IMR-90 (cell line): Measurements from ENCODE around the gene MTCL3.

Experiments used
- ATAC-seq: fragments of 200-7000 bp; cut with Tn5 transposase; 2 replicates; pipeline ENCODE4 v1.9.1; 2020; ENCODE audit warnings: low read depth, mild to moderate bottlenecking, moderate library complexity
- BruUV-seq: library from RNA; stranded (reverse); fragments of 400-500 nt; replicated peaks from 2 replicates; lab custom pipeline; 2021; lab: Mats Ljungman, UMichigan
- CTCF ChIA-PET: fragments of 300-600 bp; formaldehyde crosslinking; extraction: SDS; loops from one replicate; lab custom pipeline; 2021; ENCODE audit warnings: antibody characterized with exemption; lab: Yijun Ruan, JAX
- POLR2A ChIA-PET: fragments of 300-600 bp; sonication (Branson Sonifier 250); formaldehyde crosslinking; loops from one replicate; lab custom pipeline; 2022; ENCODE audit warnings: antibody characterized with exemption; ENCODE audit not compliant: unreplicated experiment; lab: Charles Lee
- DNase-seq: peaks from one replicate; pipeline ENCODE4 v3.0.0; 2013
- H2AFZ ChIP-seq: replicated peaks from 2 replicates; pipeline ENCODE3; 2013; ENCODE audit warnings: low read length, mild to moderate bottlenecking; ENCODE audit not compliant: poor library complexity
- H2AK5ac ChIP-seq: 2 replicates; pipeline ENCODE4 v1.6.1; 2013; ENCODE audit warnings: low read depth, low read length, inconsistent platforms
- H2AK9ac ChIP-seq: replicated peaks from 2 replicates; pipeline ENCODE3; 2013; ENCODE audit warnings: mild to moderate bottlenecking, low read depth, low read length, moderate library complexity; ENCODE audit not compliant: poor library complexity
- H2BK120ac ChIP-seq: 2 replicates; pipeline ENCODE4 v1.6.1; 2013; ENCODE audit warnings: low read depth, low read length, inconsistent platforms
- H2BK15ac ChIP-seq: 3 replicates; pipeline ENCODE4 v1.6.1; 2013; ENCODE audit warnings: low read depth, low read length, inconsistent platforms
- H2BK20ac ChIP-seq: 2 replicates; pipeline ENCODE4 v1.6.1; 2013; ENCODE audit warnings: low read depth, mild to moderate bottlenecking, inconsistent platforms, low read length, moderate library complexity
- H2BK5ac ChIP-seq: 2 replicates; pipeline ENCODE4 v1.6.1; 2013; ENCODE audit warnings: mild to moderate bottlenecking, low read depth, low read length, inconsistent platforms; ENCODE audit not compliant: poor library complexity, severe bottlenecking
- H3K14ac ChIP-seq: replicated peaks from 2 replicates; pipeline ENCODE4 v1.6.1; 2013; ENCODE audit warnings: low read depth, low read length, inconsistent platforms
- H3K18ac ChIP-seq: 2 replicates; pipeline ENCODE4 v1.6.1; 2013; ENCODE audit warnings: low read depth, low read length, control low read depth
- H3K23ac ChIP-seq: 2 replicates; pipeline ENCODE4 v1.6.1; 2013; ENCODE audit warnings: low read depth, low read length, inconsistent platforms
- H3K27ac ChIP-seq: 2 replicates; pipeline ENCODE4 v1.5.1; 2013; ENCODE audit warnings: mild to moderate bottlenecking, control low read depth, low read length; ENCODE audit not compliant: insufficient read depth
- H3K27me3 ChIP-seq: 2 replicates; pipeline ENCODE4 v1.6.1; 2013; ENCODE audit warnings: low read length; ENCODE audit not compliant: control insufficient read depth, insufficient read depth
- H3K36me3 ChIP-seq: 2 replicates; pipeline ENCODE4 v1.6.1; 2013; ENCODE audit warnings: low read length, mixed read lengths; ENCODE audit not compliant: control insufficient read depth, insufficient read depth
- H3K4ac ChIP-seq: 2 replicates; pipeline ENCODE4 v1.6.1; 2013; ENCODE audit warnings: low read depth, low read length, inconsistent platforms
- H3K4me1 ChIP-seq: 2 replicates; pipeline ENCODE4 v1.6.1; 2013; ENCODE audit warnings: low read length, mixed read lengths; ENCODE audit not compliant: control insufficient read depth, insufficient read depth
- H3K4me2 ChIP-seq: 2 replicates; pipeline ENCODE4 v1.6.1; 2013; ENCODE audit warnings: low read depth, mild to moderate bottlenecking, control low read depth, low read length, moderate library complexity
- H3K4me3 ChIP-seq: 2 replicates; pipeline ENCODE4 v1.5.1; 2013; ENCODE audit warnings: low read depth, mild to moderate bottlenecking, control low read depth, low read length, moderate library complexity; ENCODE audit not compliant: insufficient read depth
- H3K56ac ChIP-seq: 2 replicates; pipeline ENCODE4 v1.6.1; 2013; ENCODE audit warnings: low read length, inconsistent platforms; ENCODE audit not compliant: insufficient read depth; ENCODE audit errors: extremely low read depth
- H3K79me1 ChIP-seq, 2 experiments: 2 replicates each; pipeline ENCODE4 v1.6.1; 2013; ENCODE audit warnings: low read length in 2 of 2, inconsistent platforms in 1 of 2, low read depth in 1 of 2
- H3K9ac ChIP-seq: 2 replicates; pipeline ENCODE4 v1.6.1; 2013; ENCODE audit warnings: low read depth, low read length, control low read depth
- H3K9me1 ChIP-seq: 2 replicates; pipeline ENCODE4 v1.6.1; 2013; ENCODE audit warnings: low read length, inconsistent platforms; ENCODE audit not compliant: insufficient read depth
- H3K9me3 ChIP-seq: 2 replicates; pipeline ENCODE4 v1.6.1; 2013; ENCODE audit warnings: low read length; ENCODE audit not compliant: control insufficient read depth, insufficient read depth
- H4K20me1 ChIP-seq: 2 replicates; pipeline ENCODE4 v1.6.1; 2013; ENCODE audit warnings: low read length, inconsistent platforms; ENCODE audit not compliant: insufficient read depth
- H4K5ac ChIP-seq: 2 replicates; pipeline ENCODE4 v1.6.1; 2013; ENCODE audit warnings: mild to moderate bottlenecking, low read depth, low read length, control low read depth
- H4K8ac ChIP-seq, 2 experiments: 2 replicates each; pipeline ENCODE4 v1.6.1; 2013; ENCODE audit warnings: low read depth in 2 of 2, low read length in 2 of 2, control low read depth in 1 of 2, inconsistent platforms in 1 of 2
- H4K91ac ChIP-seq: 2 replicates; pipeline ENCODE4 v1.6.1; 2013; ENCODE audit warnings: low read depth, low read length, inconsistent platforms; ENCODE audit not compliant: insufficient read depth
- BHLHE40 ChIP-seq: fragments of 150-350 bp; IDR thresholded peaks from 2 replicates; pipeline ENCODE4 v1.6.1; 2016; ENCODE audit warnings: mild to moderate bottlenecking, low read depth, low read length
- CTCF ChIP-seq: conservative IDR thresholded peaks from 2 replicates; pipeline ENCODE4 v1.5.1; 2012; ENCODE audit warnings: mild to moderate bottlenecking, low read depth, low read length, improper control_type of control experiment
- MAFK ChIP-seq: IDR thresholded peaks from 2 replicates; pipeline ENCODE4 v1.6.1; 2012; ENCODE audit warnings: low read depth, low read length, improper control_type of control experiment
- MXI1 ChIP-seq: IDR thresholded peaks from 2 replicates; pipeline ENCODE4 v1.6.1; 2012; ENCODE audit warnings: low read depth, mild to moderate bottlenecking, low read length, moderate library complexity, borderline replicate concordance
- RCOR1 ChIP-seq: IDR thresholded peaks from 2 replicates; pipeline ENCODE4 v1.6.1; 2012; ENCODE audit warnings: mild to moderate bottlenecking, low read length, improper control_type of control experiment; ENCODE audit not compliant: insufficient replicate concordance
- RFX5 ChIP-seq: IDR thresholded peaks from 2 replicates; pipeline ENCODE4 v1.8.0; 2012; ENCODE audit warnings: low read depth, mild to moderate bottlenecking, low read length, moderate library complexity
- SMC3 ChIP-seq: fragments of 150-350 bp; IDR thresholded peaks from 2 replicates; pipeline ENCODE4 v1.6.1; 2016; ENCODE audit warnings: low read depth, mild to moderate bottlenecking, antibody characterized with exemption, low read length, moderate library complexity
- USF2 ChIP-seq: fragments of 150-350 bp; IDR thresholded peaks from 2 replicates; pipeline ENCODE4 v1.6.1; 2017; ENCODE audit warnings: mild to moderate bottlenecking, antibody characterized with exemption, low read length, low read depth
- WGBS, 2 experiments: methylation state at CpG; one replicate each; pipeline versions ENCODE4 v1.1.5 to v1.1.7; 2013; ENCODE audit warnings: missing lambda C conversion rate in 2 of 2; ENCODE audit not compliant: insufficient read length in 1 of 2; ENCODE audit errors: extremely low coverage in 2 of 2; 5-methylcytosine and 5-hydroxymethylcytosine counted together
- dilution Hi-C: fragments of 300-500 bp; cut with HindIII; formaldehyde crosslinking; loops from one replicate; pipeline ENCODE4 v1.14.3; 2018; ENCODE audit warnings: low sequenced_read_pairs; ENCODE audit not compliant: unreplicated experiment
- in situ Hi-C: fragments of 300-500 bp; cut with MboI; formaldehyde crosslinking; loops from 3 replicates; pipeline ENCODE4 v1.14.3; 2019; ENCODE audit warnings: low sequenced_read_pairs, inconsistent platforms, mixed read lengths
- intact Hi-C: fragments of 100-400 bp; cut with micrococcal nuclease; formaldehyde crosslinking; loops from 2 replicates; pipeline ENCODE4 v1.10.0; 2022

The MTCL3 gene

DNA sequence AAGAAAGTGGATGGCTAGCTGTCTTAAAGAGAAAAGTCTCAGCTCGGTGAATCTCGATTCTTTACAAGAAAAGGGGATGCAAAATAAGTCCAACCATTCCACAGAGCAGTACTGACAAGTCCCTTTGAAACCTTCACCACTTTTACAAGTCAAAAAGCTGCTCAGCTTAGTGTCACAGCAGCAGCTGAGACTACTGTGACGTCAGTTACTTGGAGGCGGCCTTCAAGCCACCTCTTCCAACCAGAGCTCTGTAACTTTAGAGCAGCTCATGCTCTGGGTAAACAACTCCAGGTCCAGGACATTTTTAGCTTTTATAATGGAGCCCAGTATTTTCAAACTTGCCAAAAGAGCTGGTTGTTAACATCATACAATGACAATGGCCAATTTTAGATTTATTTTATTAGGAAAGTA is 59.9 kb downstream of the MTCL3 start, which contains the start of gene KIAA0408:
TSS of gene KIAA0408 (minus strand) at position 159 of the 411 bp plus-strand sequence. CDS start 5,408 bp downstream, outside the sequence.
- TF ChIP-seq MXI1 (no peak), RFX5 (no peak), MAFK (no peak), SMC3 (no peak), RCOR1 (no peak), BHLHE40 (no peak), CTCF (no peak), USF2 (no peak)

More for the DNA sequence above, 59.9 kb downstream of the MTCL3 start, which contains the start of gene KIAA0408:
- ChIA-PET CTCF (interaction anchor here (0.6 to 2.7 kb wide), 4 partner anchors 57 to 1680 kb away, joined by 3 to 13 read pairs (median 3); no protein-coding TSS in a partner anchor), POLR2A (no interaction called here)
- peak within 1 kb of the TSS; percentile 66 for H2AFZ ChIP-seq
- no peak within 1 kb of the TSS for H2BK120ac ChIP-seq
- no peak within 1 kb of the TSS for H2AK5ac ChIP-seq
- H3K4ac ChIP-seq: no peak within 1 kb of the TSS
- no peaks in the 10 kb centered on the region; the same call in 1 of the 2 replicates for H4K20me1 ChIP-seq
- H4K91ac ChIP-seq: no peak within 1 kb of the TSS
- no peak within 1 kb of the TSS; the same call in 1 of the 2 replicates for H3K14ac ChIP-seq
- no CpG with 5 or more reads among the region's 4 CpGs for WGBS, 2 experiments
- in situ Hi-C loops (no loop called here), intact Hi-C loops (no loop called here), dilution Hi-C loops (no loop called here)
- H4K8ac ChIP-seq: no peak within 1 kb of the TSS
- peaks cover 6% of the 10 kb centered on the region for H3K4me1 ChIP-seq
- no peak within 1 kb of the TSS for H2BK5ac ChIP-seq
- H3K23ac ChIP-seq: 0 out of 2 replicates have a peak within 1 kb of the TSS, but pooled peaks have one; percentile 40
- no peaks in the 10 kb centered on the region for H3K27me3 ChIP-seq
- H2BK15ac ChIP-seq: no peak within 1 kb of the TSS
- no peak within 1 kb of the TSS for H2AK9ac ChIP-seq
- H3K9me1 ChIP-seq: 0 out of 2 replicates have a peak, but pooled peaks cover 3% of the 10 kb centered on the region
- peak within 1 kb of the TSS; percentile 77 for H3K4me2 ChIP-seq
- H3K18ac ChIP-seq: no peak within 1 kb of the TSS
- H3K56ac ChIP-seq: no peak within 1 kb of the TSS
- peak within 1 kb of the TSS; percentile 5; the same call in 1 of the 2 replicates for H3K4me3 ChIP-seq
- no peaks in the 10 kb centered on the region for H3K36me3 ChIP-seq
- ATAC-seq (peak; percentile 88), DNase-seq (peak; percentile 87)
- no peak within 1 kb of the TSS for H2BK20ac ChIP-seq
- BruUV-seq: no TSS peak
- H3K27ac ChIP-seq: no peak within 1 kb of the TSS
- H3K9ac ChIP-seq: no peak within 1 kb of the TSS
- H3K9me3 ChIP-seq: no peaks in the 10 kb centered on the region
- no peaks in the 10 kb centered on the region for H3K79me1 ChIP-seq
- no peak within 1 kb of the TSS for H4K5ac ChIP-seq
